ENCODE measurements around the gene ARL6IP4. TPM values are rescaled to one million over a fixed set of nuclear protein-coding genes. Genes with fewer than 3 reads are reported as not detected.
A peak's percentile ranks its signal among the peaks of the same experiment; 100 is the strongest.

ARL6IP4 gene
- total RNA-seq, 2 experiments from 2014 or later = 228 to 263 TPM

DNA sequence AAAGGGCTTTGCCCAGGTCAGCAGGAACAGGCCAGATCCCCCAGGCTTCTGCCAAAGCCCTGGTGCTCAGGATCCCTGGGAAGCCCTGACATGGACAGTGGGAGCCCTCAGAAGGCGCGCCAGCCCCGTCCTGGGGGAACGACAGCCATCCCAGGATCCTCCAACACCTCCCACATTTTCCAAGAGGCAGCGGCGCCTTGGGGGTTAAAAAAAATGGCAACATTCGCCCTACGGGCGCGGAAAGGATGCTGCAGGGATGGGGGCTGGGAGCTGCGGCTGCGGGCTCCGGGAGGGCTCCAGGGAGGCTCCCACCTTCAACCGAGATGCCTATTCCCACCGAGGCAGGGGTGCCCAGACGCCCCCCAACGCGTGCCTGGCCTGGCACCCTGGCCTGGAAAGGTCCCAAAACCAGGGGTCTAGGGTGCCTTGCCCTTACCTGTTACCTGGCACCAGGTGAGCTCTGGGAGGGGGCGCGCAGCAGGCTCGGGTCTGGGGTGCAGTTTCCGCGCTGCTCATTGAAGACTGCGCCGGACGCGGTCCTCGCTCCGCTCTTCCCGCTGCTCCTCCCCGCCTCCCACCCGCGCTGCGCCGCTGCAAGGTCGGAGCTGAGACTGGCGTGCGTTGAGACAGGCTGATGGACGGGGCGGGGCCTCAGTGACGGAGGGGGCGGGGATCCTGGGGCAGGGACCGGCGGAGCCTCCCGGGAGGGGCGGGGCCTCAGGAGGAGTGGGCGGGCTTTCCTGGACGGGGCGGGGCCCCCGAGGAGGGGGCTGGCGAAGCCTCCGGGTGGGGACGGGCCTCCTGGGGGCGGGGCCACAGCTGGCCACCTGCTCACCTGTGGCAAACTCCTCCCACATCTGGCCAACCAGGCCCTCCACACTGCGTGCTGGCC lies 14.4 kb upstream of the ARL6IP4 start, which contains the start of gene ABCB9:
ABCB9 (minus strand) TSS at position 613 of the 892 bp plus-strand sequence. CDS start 6,228 bp downstream, outside the sequence.
- TF ChIP-seq EZH2phosphoT487 (IDR thresholded peaks at IDR 0.05; ENCODE audit: borderline replicate concordance, low read depth, low read length) = no peak
- TF ChIP-seq, protein P1, sequence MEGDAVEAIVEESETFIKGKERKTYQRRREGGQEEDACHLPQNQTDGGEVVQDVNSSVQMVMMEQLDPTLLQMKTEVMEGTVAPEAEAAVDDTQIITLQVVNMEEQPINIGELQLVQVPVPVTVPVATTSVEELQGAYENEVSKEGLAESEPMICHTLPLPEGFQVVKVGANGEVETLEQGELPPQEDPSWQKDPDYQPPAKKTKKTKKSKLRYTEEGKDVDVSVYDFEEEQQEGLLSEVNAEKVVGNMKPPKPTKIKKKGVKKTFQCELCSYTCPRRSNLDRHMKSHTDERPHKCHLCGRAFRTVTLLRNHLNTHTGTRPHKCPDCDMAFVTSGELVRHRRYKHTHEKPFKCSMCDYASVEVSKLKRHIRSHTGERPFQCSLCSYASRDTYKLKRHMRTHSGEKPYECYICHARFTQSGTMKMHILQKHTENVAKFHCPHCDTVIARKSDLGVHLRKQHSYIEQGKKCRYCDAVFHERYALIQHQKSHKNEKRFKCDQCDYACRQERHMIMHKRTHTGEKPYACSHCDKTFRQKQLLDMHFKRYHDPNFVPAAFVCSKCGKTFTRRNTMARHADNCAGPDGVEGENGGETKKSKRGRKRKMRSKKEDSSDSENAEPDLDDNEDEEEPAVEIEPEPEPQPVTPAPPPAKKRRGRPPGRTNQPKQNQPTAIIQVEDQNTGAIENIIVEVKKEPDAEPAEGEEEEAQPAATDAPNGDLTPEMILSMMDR (conservative IDR thresholded peaks at IDR 0.05; ENCODE audit: low read length) = no peak
- H3K79me2 ChIP-seq (ENCODE audit: insufficient read depth, low read depth, low read length) = no peaks in the 10 kb centered on the region
- peak within 1 kb of the TSS; percentile 70 for H2AFZ ChIP-seq (ENCODE audit: low read length)
- peak within 1 kb of the TSS; percentile 71 for H3K4me3 ChIP-seq (ENCODE audit: low read depth, low read length, poor library complexity, severe bottlenecking)
- H3K4me2 ChIP-seq (ENCODE audit: low read length) = peak within 1 kb of the TSS; percentile 86
- H4K20me1 ChIP-seq (ENCODE audit: insufficient read depth, low read length) = no peaks in the 10 kb centered on the region
- intact Hi-C loops (cut with micrococcal nuclease; ENCODE audit: unreplicated experiment) = no loop called here
- H3K27ac ChIP-seq (ENCODE audit: low read depth, low read length, poor library complexity, severe bottlenecking) = no peak within 1 kb of the TSS
- no peaks in the 10 kb centered on the region for H3K36me3 ChIP-seq (ENCODE audit: insufficient read depth, low read length)
- DNase-seq (ENCODE audit: low spot score) = peak; percentile 93
- no TSS peak for BruUV-seq (replicated peaks)
- H3K4me1 ChIP-seq (ENCODE audit: insufficient read depth, low read length, poor library complexity, severe bottlenecking) = peaks cover 26% of the 10 kb centered on the region
- no peaks in the 10 kb centered on the region for H3K9me2 ChIP-seq (ENCODE audit: insufficient read depth, low read length)
- ChIA-PET CTCF (ENCODE audit: unreplicated experiment) (interaction anchor here (0.6 kb wide), 1 partner anchor 9 kb away, joined by 3 read pairs; the partner anchor contains the start of gene OGFOD2), POLR2A (interaction anchor here (0.5 to 0.7 kb wide), 6 partner anchors 59 to 1867 kb away, joined by 3 to 6 read pairs (median 4); no protein-coding TSS in a partner anchor)
- H3K9me3 ChIP-seq (ENCODE audit: low read length) = no peaks in the 10 kb centered on the region

DNA sequence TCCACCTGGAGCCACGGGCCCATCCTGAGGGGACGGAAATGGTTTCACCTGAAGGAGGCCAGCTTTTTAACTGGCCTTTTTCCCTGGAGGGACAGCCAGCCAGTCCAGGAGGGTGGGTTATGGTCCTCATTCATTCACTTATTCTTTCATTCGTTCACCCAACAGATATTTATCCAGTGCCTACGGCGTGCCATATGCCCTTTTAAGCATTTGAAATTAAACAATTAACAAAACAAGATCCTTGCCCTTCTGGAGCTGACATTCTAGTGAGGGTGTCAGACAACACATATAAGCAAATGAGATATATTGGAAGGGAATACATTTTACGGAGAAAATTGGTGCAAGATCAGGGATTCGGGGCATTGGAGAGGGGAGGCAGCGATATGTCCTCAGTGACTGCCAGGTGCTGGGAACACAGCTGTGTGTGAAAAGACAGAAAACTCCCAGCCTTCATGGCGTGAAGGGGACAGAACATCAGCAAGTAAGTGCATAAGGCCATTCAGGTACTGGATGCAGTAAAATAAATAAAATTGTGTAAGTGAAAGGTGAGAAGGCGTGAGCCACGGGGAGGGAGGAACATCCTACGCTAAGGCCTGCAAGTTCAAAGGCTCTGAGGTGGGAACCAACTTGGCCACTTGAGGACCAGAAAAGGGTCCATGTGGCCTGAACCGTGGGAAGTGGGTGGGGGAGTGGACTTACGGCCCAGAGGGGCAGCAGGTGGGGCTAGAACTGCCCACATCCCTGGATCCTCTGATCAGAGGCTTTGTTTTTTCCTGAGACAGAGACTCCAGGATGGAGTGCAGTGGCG lies 13.5 kb upstream of the ARL6IP4 start:
- no peaks in the 10 kb centered on the region for H3K9me3 ChIP-seq (ENCODE audit: low read length)
- no peak overlapping the region; the same call in 1 of the 2 replicates for H2AFZ ChIP-seq (ENCODE audit: low read length)
- CTCF ChIA-PET (ENCODE audit: unreplicated experiment) = interaction anchor here (0.6 kb wide), 1 partner anchor 8 kb away, joined by 3 read pairs; the partner anchor contains the start of gene OGFOD2
- no peak for DNase-seq (ENCODE audit: low spot score)
- no peak for TF ChIP-seq EZH2phosphoT487 (IDR thresholded peaks at IDR 0.05; ENCODE audit: borderline replicate concordance, low read depth, low read length)
- TF ChIP-seq, protein P1 (conservative IDR thresholded peaks at IDR 0.05; ENCODE audit: low read length) = no peak
- POLR2A ChIA-PET = interaction anchor here (0.6 to 0.7 kb wide), 2 partner anchors 79 to 95 kb away, joined by 3 read pairs; no protein-coding TSS in a partner anchor
- no peaks in the 10 kb centered on the region for H3K79me2 ChIP-seq (ENCODE audit: insufficient read depth, low read depth, low read length)
- BruUV-seq (replicated peaks) = no TSS peak
- peaks cover 26% of the 10 kb centered on the region for H3K4me1 ChIP-seq (ENCODE audit: insufficient read depth, low read length, poor library complexity, severe bottlenecking)
- peak overlapping the region; percentile 71 for H3K4me3 ChIP-seq (ENCODE audit: low read depth, low read length, poor library complexity, severe bottlenecking)
- no peaks in the 10 kb centered on the region for H4K20me1 ChIP-seq (ENCODE audit: insufficient read depth, low read length)
- H3K27ac ChIP-seq (ENCODE audit: low read depth, low read length, poor library complexity, severe bottlenecking) = no peak overlapping the region
- intact Hi-C loops (cut with micrococcal nuclease; ENCODE audit: unreplicated experiment) = no loop called here
- no peaks in the 10 kb centered on the region for H3K36me3 ChIP-seq (ENCODE audit: insufficient read depth, low read length)
- peak overlapping the region; percentile 86 for H3K4me2 ChIP-seq (ENCODE audit: low read length)
- H3K9me2 ChIP-seq (ENCODE audit: insufficient read depth, low read length) = no peaks in the 10 kb centered on the region

Data from OCI-LY7 (cell line).